GM12864 (cell line): Measurements from ENCODE around the gene TNS4.

Source experiments
- DNase-seq: peaks from one replicate; pipeline ENCODE4 v3.0.0-alpha.2; 2011; ENCODE audit warnings: low read depth
- H3K4me3 ChIP-seq: 2 replicates; pipeline ENCODE4 v1.5.1; 2011; ENCODE audit warnings: mild to moderate bottlenecking, low read depth, low read length, control low read depth
- TF ChIP-seq, protein P1 (sequence below): IDR thresholded peaks from 2 replicates; pipeline ENCODE4 v1.5.1; 2011; ENCODE audit warnings: low read depth, mild to moderate bottlenecking, moderate library complexity, low read length, control low read depth, inconsistent platforms; ENCODE audit errors: missing control alignments

The TNS4 gene

DNA sequence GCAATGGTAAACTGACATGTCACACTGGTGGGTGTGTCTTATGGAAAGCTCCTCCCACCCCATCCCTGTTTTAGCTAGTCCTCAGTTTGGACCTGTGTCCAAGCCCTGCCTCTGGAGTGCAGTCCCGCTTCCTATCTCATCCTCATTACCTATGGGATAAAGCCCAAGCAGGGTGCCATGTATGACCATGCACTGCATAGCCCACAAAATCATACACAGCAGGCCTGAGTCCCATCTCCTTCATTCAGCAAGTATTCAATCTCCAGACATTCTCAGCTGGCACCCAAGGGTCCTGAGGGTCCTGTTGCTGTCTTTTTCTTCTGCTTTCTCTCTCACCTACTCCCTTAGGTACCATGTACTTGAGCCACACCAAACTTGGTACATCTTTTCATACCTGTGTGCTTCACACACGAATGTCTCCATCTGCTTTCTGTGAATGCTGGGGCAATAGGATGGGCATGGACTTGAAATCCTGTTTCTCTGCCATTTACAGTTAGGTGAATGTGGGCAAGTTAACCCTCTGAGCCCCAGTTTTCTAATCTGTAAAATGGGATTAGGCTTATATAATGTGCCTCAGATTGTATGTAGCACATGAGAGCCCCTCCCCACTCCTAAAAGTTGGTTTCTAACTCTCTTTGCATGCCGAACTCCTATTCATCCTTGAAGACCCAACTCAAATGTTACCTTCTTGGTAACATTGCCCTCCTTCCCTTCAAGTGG lies 28.5 kb downstream of the TNS4 start:
- no peak overlapping the region for H3K4me3 ChIP-seq
- no peak for DNase-seq

DNA sequence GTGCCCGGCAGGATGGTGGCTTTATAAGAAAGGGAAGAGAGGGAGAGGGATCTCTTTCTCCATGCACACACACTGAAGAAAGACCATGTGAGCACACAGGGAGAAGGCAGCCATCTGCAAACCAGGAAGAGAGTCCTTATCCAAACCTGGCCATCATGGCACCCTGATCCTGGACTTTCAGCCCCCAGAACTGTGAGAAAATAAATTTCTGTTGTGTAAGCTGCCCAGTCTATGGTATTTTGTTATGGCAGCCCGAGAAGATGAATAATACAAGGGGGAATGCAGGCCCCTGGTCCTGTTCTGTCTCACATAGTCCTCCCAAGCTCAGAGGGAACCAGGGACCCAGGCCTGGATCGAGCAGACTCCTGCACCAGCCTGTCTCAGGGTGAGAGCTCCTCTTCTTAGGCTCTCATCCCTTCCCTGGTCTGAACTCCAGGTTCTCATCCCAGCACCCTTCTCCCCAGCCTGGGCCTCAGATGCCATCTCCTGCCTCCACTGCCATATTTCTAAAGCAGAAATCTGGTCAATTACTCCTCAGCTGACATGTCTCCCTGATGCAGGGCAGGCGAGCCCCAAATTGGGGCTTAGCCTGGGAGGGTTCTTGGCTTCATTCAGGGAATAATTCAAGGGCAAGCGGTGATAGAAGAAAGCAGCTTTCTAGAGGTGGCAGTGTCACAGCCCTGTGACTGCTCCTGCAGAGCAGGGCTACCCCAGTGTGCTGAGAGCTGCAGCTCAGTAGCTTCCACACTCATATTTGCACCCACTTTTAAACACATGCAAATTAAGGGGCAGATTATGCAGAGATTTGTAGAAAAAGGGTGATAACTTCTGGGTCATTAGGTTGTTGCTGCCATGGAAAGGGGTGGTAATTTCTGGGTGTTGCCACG lies 29.3 kb downstream of the TNS4 start:
- DNase-seq = no peak
- TF ChIP-seq, protein P1, sequence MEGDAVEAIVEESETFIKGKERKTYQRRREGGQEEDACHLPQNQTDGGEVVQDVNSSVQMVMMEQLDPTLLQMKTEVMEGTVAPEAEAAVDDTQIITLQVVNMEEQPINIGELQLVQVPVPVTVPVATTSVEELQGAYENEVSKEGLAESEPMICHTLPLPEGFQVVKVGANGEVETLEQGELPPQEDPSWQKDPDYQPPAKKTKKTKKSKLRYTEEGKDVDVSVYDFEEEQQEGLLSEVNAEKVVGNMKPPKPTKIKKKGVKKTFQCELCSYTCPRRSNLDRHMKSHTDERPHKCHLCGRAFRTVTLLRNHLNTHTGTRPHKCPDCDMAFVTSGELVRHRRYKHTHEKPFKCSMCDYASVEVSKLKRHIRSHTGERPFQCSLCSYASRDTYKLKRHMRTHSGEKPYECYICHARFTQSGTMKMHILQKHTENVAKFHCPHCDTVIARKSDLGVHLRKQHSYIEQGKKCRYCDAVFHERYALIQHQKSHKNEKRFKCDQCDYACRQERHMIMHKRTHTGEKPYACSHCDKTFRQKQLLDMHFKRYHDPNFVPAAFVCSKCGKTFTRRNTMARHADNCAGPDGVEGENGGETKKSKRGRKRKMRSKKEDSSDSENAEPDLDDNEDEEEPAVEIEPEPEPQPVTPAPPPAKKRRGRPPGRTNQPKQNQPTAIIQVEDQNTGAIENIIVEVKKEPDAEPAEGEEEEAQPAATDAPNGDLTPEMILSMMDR = no peak
- H3K4me3 ChIP-seq = no peak overlapping the region

More for the DNA sequence above, 28.5 kb downstream of the TNS4 start:
- TF ChIP-seq, protein P1 = no peak

DNA sequence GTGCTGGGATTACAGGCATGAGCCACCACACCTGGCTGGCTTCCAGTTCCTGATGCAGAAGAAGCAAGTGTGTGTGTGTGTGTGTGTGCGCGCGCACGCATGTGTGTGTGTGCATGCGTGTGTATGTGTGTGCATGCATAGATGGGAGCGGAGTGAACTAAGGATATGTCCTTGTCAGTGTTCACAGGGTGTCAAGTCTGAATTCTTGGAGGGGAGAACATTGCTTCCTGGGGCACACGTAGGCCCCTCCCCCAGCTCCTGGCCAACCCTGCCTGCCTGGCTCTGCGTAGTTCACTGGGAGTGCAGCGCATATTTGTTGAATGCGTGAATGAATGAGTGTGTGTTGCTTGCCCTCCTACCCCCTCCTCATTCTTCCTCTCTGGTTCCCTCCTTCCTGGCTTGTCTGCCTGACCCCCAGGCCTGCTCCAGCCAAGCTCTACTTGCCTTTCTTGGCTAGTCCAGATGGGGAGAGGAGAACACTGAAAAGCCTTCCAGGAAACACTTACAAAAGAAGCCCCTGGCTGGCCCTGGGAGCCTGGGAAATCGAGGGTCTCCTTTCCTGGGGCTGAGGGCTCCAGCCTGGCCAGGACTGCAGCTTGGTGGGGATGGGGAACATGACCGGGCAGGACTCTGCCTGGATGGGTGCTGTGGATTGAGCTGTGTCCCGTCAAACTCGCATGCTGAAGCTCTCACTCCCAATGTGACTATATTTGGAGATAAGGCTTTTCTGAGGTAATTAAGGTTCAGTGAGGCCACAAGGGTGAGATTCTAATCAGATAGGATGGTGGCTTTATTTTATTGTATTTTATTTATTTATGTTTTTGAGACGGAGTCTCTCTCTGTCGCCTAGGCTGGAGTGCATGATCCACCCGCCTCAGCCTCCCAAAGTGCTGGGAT lies 30.2 kb downstream of the TNS4 start:
- no peak for DNase-seq
- H3K4me3 ChIP-seq = no peak overlapping the region
- TF ChIP-seq, protein P1 = no peak

DNA sequence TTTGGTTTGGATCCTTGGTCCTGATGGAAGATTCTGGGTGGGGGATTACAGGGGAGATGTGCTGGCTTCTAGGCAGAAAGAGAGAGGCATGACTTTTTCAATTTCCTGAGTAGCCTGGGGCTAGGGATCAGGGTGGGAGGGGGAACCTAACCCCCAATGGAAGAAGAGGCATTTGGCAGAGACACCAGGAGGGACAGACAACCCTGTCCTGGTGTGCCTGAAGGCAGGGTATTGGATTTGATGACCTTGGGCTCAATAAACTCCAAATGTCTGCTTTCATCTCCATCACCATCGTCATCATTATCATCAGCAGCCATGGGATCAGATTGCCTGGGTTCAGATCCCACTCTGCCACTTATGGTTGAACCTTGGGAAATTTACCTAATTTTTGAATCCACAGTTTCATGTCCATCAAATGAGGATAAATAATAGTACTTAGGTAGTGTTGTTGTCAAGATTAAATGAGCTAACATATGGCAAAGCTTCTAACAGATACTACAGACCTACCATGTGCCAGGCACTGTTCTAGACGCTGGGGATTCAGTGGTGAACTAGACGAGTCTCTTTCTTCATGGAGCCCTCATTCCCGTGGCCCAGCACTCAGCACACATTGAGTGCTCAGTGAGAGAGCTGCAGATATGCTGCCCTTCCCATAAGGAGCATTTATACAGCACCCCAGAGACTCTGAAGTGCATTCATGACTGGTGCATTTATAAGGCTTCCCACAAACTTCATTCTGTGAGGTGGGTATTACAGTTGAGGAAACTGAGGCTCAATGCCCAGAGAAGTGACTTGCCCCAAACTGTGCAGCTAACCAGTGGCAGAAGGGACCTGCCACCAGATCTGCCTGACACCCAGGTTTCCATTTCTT lies 31.4 kb downstream of the TNS4 start:
- TF ChIP-seq, protein P1 = no peak
- no peak overlapping the region for H3K4me3 ChIP-seq
- no peak for DNase-seq

DNA sequence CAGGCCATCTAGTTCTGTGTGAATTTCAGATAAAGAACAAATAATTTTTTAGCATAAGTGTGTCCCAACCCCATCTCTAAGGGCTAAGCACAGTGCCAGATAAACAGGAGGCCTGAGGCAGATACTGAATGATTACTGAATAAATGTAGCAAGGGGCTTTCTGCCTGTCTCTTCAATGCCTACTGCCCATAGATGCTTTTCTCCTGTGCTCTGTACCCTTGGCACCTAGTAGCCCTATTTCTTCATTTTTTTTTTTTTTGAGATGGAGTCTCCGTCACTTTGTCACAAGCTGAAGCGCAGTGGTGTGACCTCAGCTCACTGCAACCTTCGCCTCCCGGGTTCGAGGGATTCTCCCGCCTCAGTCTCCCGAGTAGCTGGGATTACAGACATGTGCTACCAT lies 32.9 kb downstream of the TNS4 start:
- DNase-seq = no peak
- TF ChIP-seq, protein P1 = no peak
- H3K4me3 ChIP-seq = no peak overlapping the region
